Spinal cord (tissue), 10 donors: ENCODE measurements around the gene GLUD1. TPM values are rescaled to one million over a fixed set of nuclear protein-coding genes. Genes with fewer than 3 reads are reported as not detected.
"Not testable (repeated sequence)": the region's sequence is repeated elsewhere in the genome, so short reads cannot be mapped to it uniquely, and the experiment has no call there.

ENCODE experiments used
- DNase-seq, 6 donors: peaks; one replicate each; pipeline versions ENCODE4 v3.0.0 to v3.0.0-alpha.2; 2013 to 2015; ENCODE audit warnings: low spot score in 6 of 6, low read depth in 4 of 6
- H3K27ac ChIP-seq: one replicate; pipeline ENCODE4 v1.5.1; 2013; ENCODE audit warnings: low read depth, low read length, control low read depth
- H3K27me3 ChIP-seq: one replicate; pipeline ENCODE4 v1.6.1; 2013; ENCODE audit warnings: low read length; ENCODE audit not compliant: control insufficient read depth, insufficient read depth
- H3K36me3 ChIP-seq: one replicate; pipeline ENCODE4 v1.6.1; 2013; ENCODE audit warnings: low read length; ENCODE audit not compliant: control insufficient read depth, insufficient read depth
- H3K4me1 ChIP-seq: one replicate; pipeline ENCODE4 v1.6.1; 2013; ENCODE audit warnings: low read length; ENCODE audit not compliant: control insufficient read depth, insufficient read depth
- H3K4me3 ChIP-seq: one replicate; pipeline ENCODE4 v1.5.1; 2013; ENCODE audit warnings: low read depth, low read length, control low read depth
- H3K9me3 ChIP-seq: one replicate; pipeline ENCODE4 v1.6.1; 2013; ENCODE audit warnings: low read length; ENCODE audit not compliant: control insufficient read depth, insufficient read depth
- WGBS: methylation state at CpG from one replicate; pipeline ENCODE4 v1.1.5; 2013; ENCODE audit warnings: missing lambda C conversion rate; ENCODE audit not compliant: insufficient coverage; 5-methylcytosine and 5-hydroxymethylcytosine counted together
- polyA plus RNA-seq, 2 donors: library from polyadenylated mRNA; unstranded; fragments of 120-200 nt; gene quantifications; one replicate each; pipeline ENCODE4 v1.2.1, GENCODE V29; 2013; ENCODE audit not compliant: insufficient read length in 2 of 2
- total RNA-seq, 2 donors: library from RNA; depleted of rRNA in 1 of 2; stranded (reverse); fragments of 120-200 nt in 1 of 2; fragments of >200 nt in 1 of 2; gene quantifications; one replicate each; pipeline versions ENCODE4 v1.2.3 to v1.2.4, GENCODE V29; 2013 to 2014
- donor health status: healthy.

The GLUD1 gene
- total and polyA plus RNA-seq, 4 donors = 324 to 591 (median 496) TPM

DNA sequence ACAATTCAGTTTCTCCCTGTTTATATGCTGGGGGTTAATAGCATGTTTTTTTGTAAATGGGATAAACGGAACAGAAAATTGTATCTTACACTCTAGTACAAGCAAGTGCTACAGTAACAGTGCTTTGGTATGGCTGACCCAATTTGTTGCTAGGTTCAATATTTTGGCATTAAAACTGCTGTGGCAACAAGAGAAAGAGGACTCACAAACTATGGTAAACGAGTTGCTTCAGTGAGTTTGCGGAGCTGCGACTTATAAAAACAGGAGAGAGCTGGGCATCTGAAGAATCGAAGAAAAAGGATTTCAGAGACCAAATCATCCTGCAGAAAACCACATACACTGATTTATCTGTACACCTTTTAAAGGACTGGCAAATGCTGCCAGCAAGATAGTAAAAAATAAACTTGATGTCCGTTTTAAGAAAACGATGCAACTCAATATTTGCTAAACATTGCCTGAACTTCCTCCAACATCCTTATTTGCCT, 2.2 kb downstream of the GLUD1 start:
- DNase-seq = peak in 2 of 6 donors; percentile 52 to 54

DNA sequence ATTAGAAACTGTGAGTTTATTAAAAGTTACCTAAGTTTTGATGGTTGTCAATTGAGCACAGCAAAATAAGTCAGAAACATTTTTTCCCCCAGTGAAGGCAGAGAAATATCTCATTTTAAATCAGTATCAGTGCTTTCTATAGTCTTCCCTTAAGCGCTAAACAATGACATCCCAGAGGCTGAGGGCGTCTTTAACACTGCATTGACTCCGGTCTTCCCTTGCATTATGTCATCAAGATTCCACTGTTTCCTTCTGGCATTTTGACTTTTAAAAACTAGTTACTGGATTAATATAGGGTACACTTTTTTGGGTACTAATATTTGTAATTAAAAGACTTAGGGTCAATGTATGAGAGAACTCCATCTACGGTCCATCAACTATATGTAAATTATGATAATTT, 3.9 kb downstream of the GLUD1 start:
- Histone ChIP-seq H3K4me1 (peaks cover 13% of the 10 kb centered on the region), H3K27me3 (no peaks in the 10 kb centered on the region), H3K9me3 (no peaks in the 10 kb centered on the region), H3K4me3 (peak overlapping the region; percentile 6), H3K27ac (no peak overlapping the region), H3K36me3 (peaks cover 10% of the 10 kb centered on the region)
- WGBS = 33% methylated on average over 1 of the region's 4 CpGs
- no peak for DNase-seq

More for the DNA sequence above, 2.2 kb downstream of the GLUD1 start:
- H3K9me3 ChIP-seq = no peaks in the 10 kb centered on the region
- H3K4me3 ChIP-seq = peak overlapping the region; percentile 80
- WGBS = 20% methylated on average over 1 of the region's 7 CpGs
- H3K4me1 ChIP-seq = peaks cover 15% of the 10 kb centered on the region
- peaks cover 6% of the 10 kb centered on the region for H3K36me3 ChIP-seq
- H3K27ac ChIP-seq = peak overlapping the region; percentile 87
- H3K27me3 ChIP-seq = no peaks in the 10 kb centered on the region

DNA sequence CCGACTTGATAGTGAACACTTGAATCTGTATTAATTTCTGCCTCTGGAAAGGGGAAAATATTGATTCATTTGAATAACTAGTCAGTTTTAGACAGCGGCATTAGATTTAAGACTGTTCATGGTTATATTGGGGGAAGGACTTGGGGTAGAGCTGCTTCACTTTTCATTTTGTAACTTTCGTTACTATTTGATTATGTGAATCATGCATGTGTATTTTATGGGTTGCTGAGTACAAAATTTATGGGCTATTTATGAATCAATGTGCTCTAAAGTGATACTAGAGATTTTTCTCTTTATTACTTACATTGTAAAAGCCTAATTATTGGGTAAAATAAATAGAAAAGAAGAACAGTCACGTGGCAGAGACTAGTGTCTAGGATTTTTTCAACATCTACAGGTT, 4.9 kb downstream of the GLUD1 start:
- no peak overlapping the region for H3K4me3 ChIP-seq
- no peak for DNase-seq
- no peak overlapping the region for H3K27ac ChIP-seq
- H3K27me3 ChIP-seq = no peaks in the 10 kb centered on the region
- WGBS = 100% methylated on average over 1 of the region's 4 CpGs
- no peaks in the 10 kb centered on the region for H3K9me3 ChIP-seq
- H3K4me1 ChIP-seq = peaks cover 14% of the 10 kb centered on the region
- H3K36me3 ChIP-seq = peaks cover 10% of the 10 kb centered on the region

DNA sequence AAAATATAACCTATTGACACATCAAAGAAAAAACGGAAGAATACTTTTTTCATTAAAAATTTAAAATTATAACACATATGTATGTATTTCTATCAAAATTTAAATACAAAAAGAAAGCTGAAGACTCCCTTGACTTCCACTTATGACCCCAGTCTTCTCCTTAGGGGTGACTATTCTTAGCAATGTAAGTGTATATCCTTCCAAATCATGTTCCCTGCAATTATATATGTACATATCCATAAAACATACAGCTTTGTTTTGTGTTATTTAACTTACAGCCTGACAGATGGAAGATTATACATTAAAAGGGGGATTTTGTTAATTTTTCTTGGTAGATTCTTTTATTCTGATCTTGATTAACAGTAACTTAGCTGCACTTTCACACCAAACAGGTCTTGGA, 9.1 kb downstream of the GLUD1 start:
- Histone ChIP-seq H3K9me3 (no peaks in the 10 kb centered on the region), H3K27me3 (no peaks in the 10 kb centered on the region), H3K36me3 (peaks cover 10% of the 10 kb centered on the region), H3K4me3 (no peak overlapping the region), H3K27ac (peak overlapping the region; percentile 25), H3K4me1 (peaks cover 16% of the 10 kb centered on the region)
- WGBS = no CpG with 5 or more reads among the region's 1 CpG
- DNase-seq = no peak

DNA sequence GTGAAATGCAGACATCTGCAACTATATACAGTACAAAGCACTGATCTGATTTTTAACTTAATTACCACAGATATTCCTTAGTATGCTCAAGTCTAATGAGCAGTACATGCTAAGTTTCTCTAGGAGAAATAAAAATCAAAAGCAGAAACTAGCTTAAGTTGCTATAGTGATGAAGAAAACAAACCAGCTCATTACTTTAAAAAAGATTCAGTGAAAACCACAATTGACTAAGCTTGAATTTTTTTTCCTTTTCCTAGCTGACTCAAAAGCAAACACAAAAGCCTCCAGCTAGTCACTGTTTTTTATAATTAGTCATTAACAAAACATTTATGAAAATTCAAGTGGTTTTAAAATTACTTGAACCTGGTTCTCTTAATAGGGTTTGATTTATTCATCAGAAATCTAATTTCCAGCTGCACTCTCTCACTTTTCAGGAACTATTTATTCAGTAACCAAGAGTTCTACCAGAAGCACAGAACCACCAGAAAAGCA, 10.3 kb downstream of the GLUD1 start:
- Histone ChIP-seq H3K4me1 (peaks cover 16% of the 10 kb centered on the region), H3K27ac (peak overlapping the region; percentile 57), H3K36me3 (peaks cover 14% of the 10 kb centered on the region)
- not testable (repeated sequence) for DNase-seq, H3K4me3 ChIP-seq, H3K9me3 ChIP-seq, H3K27me3 ChIP-seq

DNA sequence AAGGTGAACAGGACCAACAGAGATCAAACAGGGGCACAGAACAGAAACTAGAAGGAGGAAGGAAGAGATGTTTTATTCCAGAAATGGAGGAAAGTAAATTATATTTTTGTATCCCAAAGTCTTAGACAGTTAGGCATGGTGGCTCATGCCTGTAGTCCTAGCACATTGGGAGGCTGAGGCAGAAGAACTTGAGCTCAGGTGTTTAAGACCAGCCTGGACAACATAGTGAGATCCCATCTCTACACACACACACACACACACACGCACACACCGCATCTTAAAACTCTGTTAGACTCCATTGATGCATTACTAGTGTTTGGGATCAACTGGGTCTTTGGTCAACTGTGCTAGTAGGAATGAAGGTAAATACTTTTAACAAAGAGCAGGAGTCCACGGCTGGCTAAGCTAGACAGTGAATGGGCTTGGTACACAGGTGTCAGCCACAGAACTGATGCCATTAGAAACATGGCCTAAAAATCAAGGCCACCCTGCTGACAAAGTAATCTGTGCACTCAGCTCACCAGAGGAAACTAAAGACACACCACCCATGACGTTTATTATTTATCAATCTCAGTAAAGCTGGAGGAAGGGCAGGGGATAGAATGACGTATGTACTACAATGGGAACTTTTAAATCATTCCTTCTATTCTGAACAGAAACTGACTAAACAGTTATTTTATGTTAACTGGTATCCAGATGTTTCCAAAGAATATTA, 10.9 kb downstream of the GLUD1 start:
- H3K4me3 ChIP-seq, DNase-seq, H3K9me3 ChIP-seq, H3K27me3 ChIP-seq: not testable (repeated sequence)
- WGBS = no CpG with 5 or more reads among the region's 5 CpGs
- Histone ChIP-seq H3K4me1 (peaks cover 16% of the 10 kb centered on the region), H3K36me3 (peaks cover 14% of the 10 kb centered on the region), H3K27ac (peak overlapping the region; percentile 22)

DNA sequence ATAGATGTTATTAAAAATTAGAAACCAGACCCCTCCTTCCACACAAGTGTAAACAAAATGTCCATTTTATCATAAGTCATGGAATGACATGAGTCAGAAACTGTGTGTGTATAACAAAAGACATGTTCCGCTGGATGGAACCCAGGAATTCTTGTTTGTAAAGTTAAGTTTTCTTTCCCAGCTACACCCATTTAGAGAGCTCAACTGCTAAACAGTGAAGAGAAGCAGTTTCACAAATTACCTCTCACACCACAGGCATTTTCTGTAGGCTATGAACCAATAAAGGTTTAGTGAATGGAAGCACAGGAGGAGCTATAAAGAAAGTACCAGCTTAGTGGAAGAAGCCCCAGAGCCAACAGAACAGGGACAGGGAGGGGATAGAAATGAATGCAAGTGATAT, 12.4 kb downstream of the GLUD1 start:
- no CpG with 5 or more reads among the region's 1 CpG for WGBS
- peaks cover 12% of the 10 kb centered on the region for H3K4me1 ChIP-seq
- not testable (repeated sequence) for H3K9me3 ChIP-seq, H3K27me3 ChIP-seq, H3K36me3 ChIP-seq, H3K4me3 ChIP-seq
- peak overlapping the region; percentile 33 for H3K27ac ChIP-seq
- DNase-seq = peak in 1 of 6 donors; percentile 49

DNA sequence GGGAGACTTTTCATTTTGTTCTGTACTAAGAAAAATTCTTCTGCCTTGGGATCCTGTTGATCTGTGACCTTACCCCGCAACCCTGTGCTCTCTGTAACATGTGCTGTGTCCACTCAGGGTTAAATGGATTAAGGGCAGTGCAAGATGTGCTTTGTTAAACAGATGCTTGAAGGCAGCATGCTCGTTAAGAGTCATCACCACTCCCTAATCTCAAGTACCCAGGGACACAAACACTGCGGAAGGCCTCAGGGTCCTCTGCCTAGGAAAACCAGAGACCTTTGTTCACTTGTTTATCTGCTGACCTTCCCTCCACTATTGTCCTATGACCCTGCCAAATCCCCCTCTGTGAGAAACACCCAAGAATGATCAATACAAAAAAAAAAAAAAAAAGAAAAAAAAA, 13.1 kb downstream of the GLUD1 start:
- no CpG with 5 or more reads among the region's 3 CpGs for WGBS
- H3K27me3 ChIP-seq, DNase-seq, H3K4me1 ChIP-seq, H3K9me3 ChIP-seq, H3K36me3 ChIP-seq, H3K27ac ChIP-seq, H3K4me3 ChIP-seq: not testable (repeated sequence)

DNA sequence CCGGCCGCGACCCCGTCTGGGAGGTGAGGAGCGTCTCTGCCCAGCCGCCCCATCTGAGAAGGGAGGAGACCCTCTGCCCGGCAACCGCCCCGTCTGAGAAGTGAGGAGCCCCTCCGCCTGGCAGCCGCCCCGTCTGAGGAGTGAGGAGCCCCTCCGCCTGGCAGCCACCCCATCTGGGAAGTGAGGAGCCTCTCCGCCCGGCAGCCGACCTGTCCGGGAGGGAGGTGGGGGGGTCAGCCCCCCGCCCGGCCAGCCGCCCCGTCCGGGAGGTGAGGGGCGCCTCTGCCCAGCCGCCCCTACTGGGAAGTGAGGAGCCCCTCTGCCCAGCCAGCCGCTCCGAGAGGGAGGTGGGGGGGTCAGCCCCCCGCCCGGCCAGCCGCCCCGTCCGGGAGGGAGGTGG, 14.0 kb downstream of the GLUD1 start:
- H3K4me1 ChIP-seq, H3K36me3 ChIP-seq, H3K27me3 ChIP-seq, H3K27ac ChIP-seq, H3K4me3 ChIP-seq, DNase-seq, H3K9me3 ChIP-seq: not testable (repeated sequence)
- 100% methylated on average over 4 of the region's 31 CpGs for WGBS
